Loucy (cell line): ENCODE results near the gene HSF5.

Experiments used
- CTCF ChIP-seq: fragments of 200-600 bp; sonication (generic); conservative IDR thresholded peaks from 2 replicates; pipeline ENCODE4 v1.5.1; 2014; ENCODE audit warnings: mild to moderate bottlenecking, antibody characterized with exemption, low read length
- EZH2phosphoT487 ChIP-seq: fragments of 200-600 bp; IDR thresholded peaks from 2 replicates; pipeline ENCODE4 v1.6.1; 2018; ENCODE audit warnings: antibody characterized with exemption, mild to moderate bottlenecking, moderate library complexity, borderline replicate concordance

- TF ChIP-seq CTCF (no peak), EZH2phosphoT487 (no peak)
Observed at GRCh38 chr17:58370716-58371115, 117.5 kb downstream of the HSF5 start.
